Gastroesophageal sphincter (tissue), 3 donors: ENCODE results near the gene GABPB1.

Experiments used
- CTCF ChIP-seq, 4 experiments: fragments of 200-600 bp in 2 of 4; fragments of 450-650 bp in 2 of 4; sonication (generic) in 1 of 4; IDR thresholded peaks; one replicate each; pipeline ENCODE4 v1.5.1; 2017 to 2019; ENCODE audit warnings: antibody characterized with exemption in 4 of 4, mild to moderate bottlenecking in 2 of 4, moderate library complexity in 2 of 4
- EP300 ChIP-seq: sonication (generic); formaldehyde crosslinking; IDR thresholded peaks from one replicate; pipeline ENCODE4 v1.6.1; 2017; ENCODE audit warnings: antibody characterized with exemption, mild to moderate bottlenecking
- POLR2A ChIP-seq, 2 donors: fragments of 450-650 bp; IDR thresholded peaks; one replicate each; pipeline ENCODE4 v1.6.1; 2017; ENCODE audit warnings: antibody characterized with exemption in 2 of 2, mild to moderate bottlenecking in 2 of 2, moderate library complexity in 1 of 2
- POLR2AphosphoS5 ChIP-seq: sonication (generic); formaldehyde crosslinking; IDR thresholded peaks from one replicate; pipeline ENCODE4 v1.6.1; 2017; ENCODE audit warnings: antibody characterized with exemption

GRCh38 chr15:50249704-50250103, 105.3 kb downstream of the GABPB1 start:
- no peak for TF ChIP-seq CTCF (IDR thresholded peaks at IDR 0.05)
- no peak for TF ChIP-seq POLR2A (IDR thresholded peaks at IDR 0.05)
- TF ChIP-seq POLR2AphosphoS5: no peak
- TF ChIP-seq EP300: no peak
